ENCODE measurements around the gene MGRN1. TPM values are rescaled to one million over a fixed set of nuclear protein-coding genes. Genes with fewer than 3 reads are reported as not detected.

MGRN1 gene
- total and polyA plus RNA-seq, 8 donors, result 13.2 to 469 (median 56.1) TPM

DNA sequence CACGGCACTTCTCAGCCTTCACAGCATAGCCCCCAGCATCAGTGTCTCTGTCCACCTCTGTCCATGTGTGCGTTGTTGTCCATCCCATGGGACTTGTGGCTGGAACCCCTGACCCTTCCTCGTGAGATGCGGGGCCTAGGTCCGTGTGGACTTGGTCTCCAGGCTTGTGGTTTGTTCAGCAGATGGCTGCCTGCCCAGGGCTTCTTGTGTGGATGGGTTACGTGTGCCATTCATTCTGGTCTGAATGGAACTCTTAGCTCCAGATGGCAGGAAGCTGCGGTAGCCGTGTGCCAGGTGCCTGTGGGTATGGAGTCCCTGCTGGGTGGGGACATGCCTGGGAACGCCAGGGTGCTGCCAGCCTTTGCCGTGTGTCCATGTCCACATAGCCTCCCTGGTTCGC lies 37.0 kb downstream of the MGRN1 start:
- TF ChIP-seq, protein P1, sequence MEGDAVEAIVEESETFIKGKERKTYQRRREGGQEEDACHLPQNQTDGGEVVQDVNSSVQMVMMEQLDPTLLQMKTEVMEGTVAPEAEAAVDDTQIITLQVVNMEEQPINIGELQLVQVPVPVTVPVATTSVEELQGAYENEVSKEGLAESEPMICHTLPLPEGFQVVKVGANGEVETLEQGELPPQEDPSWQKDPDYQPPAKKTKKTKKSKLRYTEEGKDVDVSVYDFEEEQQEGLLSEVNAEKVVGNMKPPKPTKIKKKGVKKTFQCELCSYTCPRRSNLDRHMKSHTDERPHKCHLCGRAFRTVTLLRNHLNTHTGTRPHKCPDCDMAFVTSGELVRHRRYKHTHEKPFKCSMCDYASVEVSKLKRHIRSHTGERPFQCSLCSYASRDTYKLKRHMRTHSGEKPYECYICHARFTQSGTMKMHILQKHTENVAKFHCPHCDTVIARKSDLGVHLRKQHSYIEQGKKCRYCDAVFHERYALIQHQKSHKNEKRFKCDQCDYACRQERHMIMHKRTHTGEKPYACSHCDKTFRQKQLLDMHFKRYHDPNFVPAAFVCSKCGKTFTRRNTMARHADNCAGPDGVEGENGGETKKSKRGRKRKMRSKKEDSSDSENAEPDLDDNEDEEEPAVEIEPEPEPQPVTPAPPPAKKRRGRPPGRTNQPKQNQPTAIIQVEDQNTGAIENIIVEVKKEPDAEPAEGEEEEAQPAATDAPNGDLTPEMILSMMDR (IDR thresholded peaks at IDR 0.05), result no peak
- TF ChIP-seq EP300 (IDR thresholded peaks at IDR 0.05) (no peak), POLR2A (IDR thresholded peaks at IDR 0.05) (no peak), POLR2AphosphoS5 (IDR thresholded peaks at IDR 0.05) (no peak)
- Histone ChIP-seq H3K4me3 (no peak overlapping the region), H3K27ac (peak overlapping the region; percentile 58 to 85 (median 62)), H3K27me3 (no peaks in the 10 kb centered on the region), H3K36me3 (peaks cover 31 to 78% (median 67%) of the 10 kb centered on the region in 4 donors), H3K4me1 (peaks cover 46 to 73% (median 56%) of the 10 kb centered on the region in 4 donors), H3K9me3 (no peaks in the 10 kb centered on the region)
- 26 to 56% (median 47%) methylated on average over 10 to 11 of the region's 11 CpGs for WGBS, 5 donors
- peak in 1 of 2 donors; percentile 84 for DNase-seq
- intact Hi-C loops (cut with DNase I; ENCODE audit: low total_unique reads), result no loop called here

DNA sequence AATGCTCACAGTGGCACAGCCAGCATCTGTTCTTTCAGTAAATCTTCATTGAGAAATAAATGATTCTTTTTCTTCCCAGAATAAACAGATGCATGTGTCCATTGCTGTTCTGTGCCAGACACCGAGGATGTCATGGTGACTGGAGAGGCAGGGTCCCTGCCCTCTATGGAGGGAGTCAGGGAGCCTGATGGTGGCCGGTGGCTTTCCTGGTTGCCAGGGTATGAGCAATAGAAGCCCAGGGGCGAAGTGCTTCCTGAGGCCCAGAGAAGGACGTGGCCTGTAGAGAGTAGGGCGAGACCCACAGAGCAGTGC lies 38.8 kb downstream of the MGRN1 start:
- WGBS, 5 donors, result 68 to 83% (median 75%) methylated on average over 5 of the region's 5 CpGs
- H3K4me1 ChIP-seq, result peaks cover 46 to 73% (median 56%) of the 10 kb centered on the region in 4 donors
- H3K27me3 ChIP-seq, result no peaks in the 10 kb centered on the region
- peak overlapping the region; percentile 65 to 85 (median 77) for H3K27ac ChIP-seq
- H3K4me3 ChIP-seq, result no peak overlapping the region
- peaks cover 33 to 78% (median 67%) of the 10 kb centered on the region in 4 donors for H3K36me3 ChIP-seq
- intact Hi-C loops (cut with DNase I; ENCODE audit: low total_unique reads), result no loop called here
- DNase-seq, result no peak
- TF ChIP-seq POLR2A (IDR thresholded peaks at IDR 0.05) (no peak), EP300 (IDR thresholded peaks at IDR 0.05) (no peak)
- TF ChIP-seq, protein P1 (IDR thresholded peaks at IDR 0.05), result no peak
- H3K9me3 ChIP-seq, result no peaks in the 10 kb centered on the region

- WGBS, 5 donors, result 59 to 78% (median 60%) methylated on average over 25 of the region's 25 CpGs
- TF ChIP-seq EP300 (IDR thresholded peaks at IDR 0.05) (no peak), POLR2AphosphoS5 (IDR thresholded peaks at IDR 0.05) (no peak), POLR2A (IDR thresholded peaks at IDR 0.05) (no peak)
- TF ChIP-seq, protein P1 (IDR thresholded peaks at IDR 0.05), result no peak
- no peaks in the 10 kb centered on the region for H3K27me3 ChIP-seq
- DNase-seq, result peak; percentile 45 to 61
- H3K36me3 ChIP-seq, result peaks cover 33 to 78% (median 67%) of the 10 kb centered on the region in 4 donors
- H3K4me3 ChIP-seq, result no peak overlapping the region
- H3K27ac ChIP-seq, result peak overlapping the region; percentile 65 to 85 (median 77)
- H3K4me1 ChIP-seq, result peaks cover 46 to 72% (median 56%) of the 10 kb centered on the region in 4 donors
- intact Hi-C loops (cut with DNase I; ENCODE audit: low total_unique reads), result no loop called here
- no peaks in the 10 kb centered on the region for H3K9me3 ChIP-seq
These were observed 39.3 kb downstream of the MGRN1 start for GRCh38 chr16:4663777-4664465.

GRCh38 chr16:4664538-4665418 lies 40.2 kb downstream of the MGRN1 start:
- Histone ChIP-seq H3K36me3 (peaks cover 31 to 78% (median 67%) of the 10 kb centered on the region in 4 donors), H3K4me1 (peaks cover 41 to 70% (median 57%) of the 10 kb centered on the region in 4 donors), H3K4me3 (no peak overlapping the region), H3K9me3 (no peaks in the 10 kb centered on the region), H3K27me3 (no peaks in the 10 kb centered on the region), H3K27ac (peak overlapping the region; percentile 65 to 85 (median 77))
- DNase-seq, result peak; percentile 48 to 88
- intact Hi-C loops (cut with DNase I; ENCODE audit: low total_unique reads), result no loop called here
- TF ChIP-seq, protein P1 (IDR thresholded peaks at IDR 0.05), result no peak
- no peak for TF ChIP-seq POLR2A (IDR thresholded peaks at IDR 0.05)
- no peak for TF ChIP-seq EP300 (IDR thresholded peaks at IDR 0.05)
- peak in 2 of 3 donors; percentile 64 to 69 for TF ChIP-seq POLR2AphosphoS5 (IDR thresholded peaks at IDR 0.05)
- WGBS, 5 donors, result 17 to 36% (median 25%) methylated on average over 24 to 26 of the region's 26 CpGs
